ENCODE measurements around the gene AXL. TPM values are rescaled to one million over a fixed set of nuclear protein-coding genes. Genes with fewer than 3 reads are reported as not detected.

AXL gene
- total and polyA plus RNA-seq, 9 of the 15 experiments (the other 6 are each of a cell fraction or from before 2014, with no cell fraction given), result 0.80 to 6.6 (median 1.6) TPM

DNA sequence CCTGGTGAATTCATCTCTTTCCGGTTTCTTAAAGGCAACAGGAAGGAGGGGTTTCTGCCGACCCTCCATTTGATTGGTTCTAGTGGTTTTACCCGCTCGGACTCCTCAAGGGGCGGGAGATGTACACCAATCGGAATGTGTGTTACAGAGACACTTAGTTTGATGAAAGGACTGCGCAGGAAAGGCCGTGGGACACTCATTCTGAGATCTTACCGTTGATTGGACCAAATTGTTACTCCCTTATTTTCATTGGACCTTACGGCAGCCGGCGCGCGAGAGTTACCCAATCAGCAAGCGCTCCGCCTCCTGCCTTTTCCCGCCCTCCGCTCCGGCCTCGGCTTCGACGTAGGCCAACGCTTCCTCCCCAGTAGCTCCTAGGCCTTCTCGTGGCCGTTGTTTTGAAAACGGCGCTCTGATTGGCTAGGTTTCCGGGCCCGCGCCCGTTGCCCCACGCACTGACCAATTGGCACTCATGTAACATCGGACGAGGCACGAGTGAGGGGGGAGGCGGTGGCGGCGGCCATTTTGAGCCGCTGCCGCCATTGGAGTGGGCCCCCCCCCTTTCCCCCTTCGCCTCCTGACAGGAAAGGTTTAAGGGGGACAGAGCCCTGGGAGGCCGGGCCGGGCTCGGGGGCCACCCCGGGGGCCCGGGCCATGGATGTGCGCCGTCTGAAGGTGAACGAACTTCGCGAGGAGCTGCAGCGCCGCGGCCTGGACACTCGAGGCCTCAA lies 45.0 kb downstream of the AXL start, which contains the start of gene HNRNPUL1 (continued):
- TF ChIP-seq, protein P1, sequence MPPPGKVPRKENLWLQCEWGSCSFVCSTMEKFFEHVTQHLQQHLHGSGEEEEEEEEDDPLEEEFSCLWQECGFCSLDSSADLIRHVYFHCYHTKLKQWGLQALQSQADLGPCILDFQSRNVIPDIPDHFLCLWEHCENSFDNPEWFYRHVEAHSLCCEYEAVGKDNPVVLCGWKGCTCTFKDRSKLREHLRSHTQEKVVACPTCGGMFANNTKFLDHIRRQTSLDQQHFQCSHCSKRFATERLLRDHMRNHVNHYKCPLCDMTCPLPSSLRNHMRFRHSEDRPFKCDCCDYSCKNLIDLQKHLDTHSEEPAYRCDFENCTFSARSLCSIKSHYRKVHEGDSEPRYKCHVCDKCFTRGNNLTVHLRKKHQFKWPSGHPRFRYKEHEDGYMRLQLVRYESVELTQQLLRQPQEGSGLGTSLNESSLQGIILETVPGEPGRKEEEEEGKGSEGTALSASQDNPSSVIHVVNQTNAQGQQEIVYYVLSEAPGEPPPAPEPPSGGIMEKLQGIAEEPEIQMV (tag; conservative IDR thresholded peaks at IDR 0.05; ENCODE audit: low read depth), result no peak
- TF ChIP-seq ZNF239 (CRISPR knock-in tag; IDR thresholded peaks at IDR 0.05) (no peak), POLR2AphosphoS2 (IDR thresholded peaks at IDR 0.05; ENCODE audit: low read length) (peak; percentile 70; the same call in 1 of the 2 replicates), RBM25 (IDR thresholded peaks at IDR 0.05; ENCODE audit: low read depth, low read length, severe bottlenecking) (peak; percentile 98), TFE3 (CRISPR knock-in tag; IDR thresholded peaks at IDR 0.05) (no peak), FOXK1 (CRISPR knock-in tag; IDR thresholded peaks at IDR 0.05; ENCODE audit: borderline replicate concordance) (0 out of 2 replicates have a peak, but pooled peaks have one; percentile 79), FOXA1 (IDR thresholded peaks at IDR 0.05; ENCODE audit: borderline replicate concordance) (no peak), SRSF1 (IDR thresholded peaks at IDR 0.05; ENCODE audit: low read depth, low read length) (peak; percentile 87; the same call in 1 of the 2 replicates), ZNF280B (CRISPR knock-in tag; IDR thresholded peaks at IDR 0.05) (no peak), EP400 (IDR thresholded peaks at IDR 0.05) (peak; percentile 100), ZNF134 (CRISPR knock-in tag; conservative IDR thresholded peaks at IDR 0.05) (no peak), U2AF2 (optimal IDR thresholded peaks at IDR 0.05; ENCODE audit: low read depth, low read length) (no peak), ZNF511 (CRISPR knock-in tag; IDR thresholded peaks at IDR 0.05) (peak; percentile 94; the same call in 1 of the 2 replicates)
- TF ChIP-seq, protein P2, sequence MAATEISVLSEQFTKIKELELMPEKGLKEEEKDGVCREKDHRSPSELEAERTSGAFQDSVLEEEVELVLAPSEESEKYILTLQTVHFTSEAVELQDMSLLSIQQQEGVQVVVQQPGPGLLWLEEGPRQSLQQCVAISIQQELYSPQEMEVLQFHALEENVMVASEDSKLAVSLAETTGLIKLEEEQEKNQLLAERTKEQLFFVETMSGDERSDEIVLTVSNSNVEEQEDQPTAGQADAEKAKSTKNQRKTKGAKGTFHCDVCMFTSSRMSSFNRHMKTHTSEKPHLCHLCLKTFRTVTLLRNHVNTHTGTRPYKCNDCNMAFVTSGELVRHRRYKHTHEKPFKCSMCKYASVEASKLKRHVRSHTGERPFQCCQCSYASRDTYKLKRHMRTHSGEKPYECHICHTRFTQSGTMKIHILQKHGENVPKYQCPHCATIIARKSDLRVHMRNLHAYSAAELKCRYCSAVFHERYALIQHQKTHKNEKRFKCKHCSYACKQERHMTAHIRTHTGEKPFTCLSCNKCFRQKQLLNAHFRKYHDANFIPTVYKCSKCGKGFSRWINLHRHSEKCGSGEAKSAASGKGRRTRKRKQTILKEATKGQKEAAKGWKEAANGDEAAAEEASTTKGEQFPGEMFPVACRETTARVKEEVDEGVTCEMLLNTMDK (IDR thresholded peaks at IDR 0.05; ENCODE audit: borderline replicate concordance, insufficient read depth, low read depth, low read length, poor library complexity, severe bottlenecking), result peak; percentile 38
